IMR-90 (cell line): ENCODE results near the gene HOXC6. TPM values are rescaled to one million over a fixed set of nuclear protein-coding genes. Genes with fewer than 3 reads are reported as not detected.
A peak's percentile ranks its signal among the peaks of the same experiment; 100 is the strongest.

Experiments used
- ATAC-seq: fragments of 200-7000 bp; cut with Tn5 transposase; 2 replicates; pipeline ENCODE4 v1.9.1; 2020; ENCODE audit warnings: low read depth, mild to moderate bottlenecking, moderate library complexity
- BruUV-seq: library from RNA; stranded (reverse); fragments of 400-500 nt; replicated peaks from 2 replicates; lab custom pipeline; 2021; lab: Mats Ljungman, UMichigan
- CTCF ChIA-PET: fragments of 300-600 bp; formaldehyde crosslinking; extraction: SDS; loops from one replicate; lab custom pipeline; 2021; ENCODE audit warnings: antibody characterized with exemption; lab: Yijun Ruan, JAX
- POLR2A ChIA-PET: fragments of 300-600 bp; sonication (Branson Sonifier 250); formaldehyde crosslinking; loops from one replicate; lab custom pipeline; 2022; ENCODE audit warnings: antibody characterized with exemption; ENCODE audit not compliant: unreplicated experiment; lab: Charles Lee
- DNase-seq: peaks from one replicate; pipeline ENCODE4 v3.0.0; 2013
- H2AFZ ChIP-seq: replicated peaks from 2 replicates; pipeline ENCODE3; 2013; ENCODE audit warnings: low read length, mild to moderate bottlenecking; ENCODE audit not compliant: poor library complexity
- H2AK5ac ChIP-seq: 2 replicates; pipeline ENCODE4 v1.6.1; 2013; ENCODE audit warnings: low read depth, low read length, inconsistent platforms
- H2AK9ac ChIP-seq: replicated peaks from 2 replicates; pipeline ENCODE3; 2013; ENCODE audit warnings: mild to moderate bottlenecking, low read depth, low read length, moderate library complexity; ENCODE audit not compliant: poor library complexity
- H2BK120ac ChIP-seq: 2 replicates; pipeline ENCODE4 v1.6.1; 2013; ENCODE audit warnings: low read depth, low read length, inconsistent platforms
- H2BK15ac ChIP-seq: 3 replicates; pipeline ENCODE4 v1.6.1; 2013; ENCODE audit warnings: low read depth, low read length, inconsistent platforms
- H2BK20ac ChIP-seq: 2 replicates; pipeline ENCODE4 v1.6.1; 2013; ENCODE audit warnings: low read depth, mild to moderate bottlenecking, inconsistent platforms, low read length, moderate library complexity
- H2BK5ac ChIP-seq: 2 replicates; pipeline ENCODE4 v1.6.1; 2013; ENCODE audit warnings: mild to moderate bottlenecking, low read depth, low read length, inconsistent platforms; ENCODE audit not compliant: poor library complexity, severe bottlenecking
- H3K14ac ChIP-seq: replicated peaks from 2 replicates; pipeline ENCODE4 v1.6.1; 2013; ENCODE audit warnings: low read depth, low read length, inconsistent platforms
- H3K18ac ChIP-seq: 2 replicates; pipeline ENCODE4 v1.6.1; 2013; ENCODE audit warnings: low read depth, low read length, control low read depth
- H3K23ac ChIP-seq: 2 replicates; pipeline ENCODE4 v1.6.1; 2013; ENCODE audit warnings: low read depth, low read length, inconsistent platforms
- H3K27ac ChIP-seq: 2 replicates; pipeline ENCODE4 v1.5.1; 2013; ENCODE audit warnings: mild to moderate bottlenecking, control low read depth, low read length; ENCODE audit not compliant: insufficient read depth
- H3K27me3 ChIP-seq: 2 replicates; pipeline ENCODE4 v1.6.1; 2013; ENCODE audit warnings: low read length; ENCODE audit not compliant: control insufficient read depth, insufficient read depth
- H3K36me3 ChIP-seq: 2 replicates; pipeline ENCODE4 v1.6.1; 2013; ENCODE audit warnings: low read length, mixed read lengths; ENCODE audit not compliant: control insufficient read depth, insufficient read depth
- H3K4ac ChIP-seq: 2 replicates; pipeline ENCODE4 v1.6.1; 2013; ENCODE audit warnings: low read depth, low read length, inconsistent platforms
- H3K4me1 ChIP-seq: 2 replicates; pipeline ENCODE4 v1.6.1; 2013; ENCODE audit warnings: low read length, mixed read lengths; ENCODE audit not compliant: control insufficient read depth, insufficient read depth
- H3K4me2 ChIP-seq: 2 replicates; pipeline ENCODE4 v1.6.1; 2013; ENCODE audit warnings: low read depth, mild to moderate bottlenecking, control low read depth, low read length, moderate library complexity
- H3K4me3 ChIP-seq: 2 replicates; pipeline ENCODE4 v1.5.1; 2013; ENCODE audit warnings: low read depth, mild to moderate bottlenecking, control low read depth, low read length, moderate library complexity; ENCODE audit not compliant: insufficient read depth
- H3K56ac ChIP-seq: 2 replicates; pipeline ENCODE4 v1.6.1; 2013; ENCODE audit warnings: low read length, inconsistent platforms; ENCODE audit not compliant: insufficient read depth; ENCODE audit errors: extremely low read depth
- H3K79me1 ChIP-seq, 2 experiments: 2 replicates each; pipeline ENCODE4 v1.6.1; 2013; ENCODE audit warnings: low read length in 2 of 2, inconsistent platforms in 1 of 2, low read depth in 1 of 2
- H3K9ac ChIP-seq: 2 replicates; pipeline ENCODE4 v1.6.1; 2013; ENCODE audit warnings: low read depth, low read length, control low read depth
- H3K9me1 ChIP-seq: 2 replicates; pipeline ENCODE4 v1.6.1; 2013; ENCODE audit warnings: low read length, inconsistent platforms; ENCODE audit not compliant: insufficient read depth
- H3K9me3 ChIP-seq: 2 replicates; pipeline ENCODE4 v1.6.1; 2013; ENCODE audit warnings: low read length; ENCODE audit not compliant: control insufficient read depth, insufficient read depth
- H4K20me1 ChIP-seq: 2 replicates; pipeline ENCODE4 v1.6.1; 2013; ENCODE audit warnings: low read length, inconsistent platforms; ENCODE audit not compliant: insufficient read depth
- H4K5ac ChIP-seq: 2 replicates; pipeline ENCODE4 v1.6.1; 2013; ENCODE audit warnings: mild to moderate bottlenecking, low read depth, low read length, control low read depth
- H4K8ac ChIP-seq, 2 experiments: 2 replicates each; pipeline ENCODE4 v1.6.1; 2013; ENCODE audit warnings: low read depth in 2 of 2, low read length in 2 of 2, control low read depth in 1 of 2, inconsistent platforms in 1 of 2
- H4K91ac ChIP-seq: 2 replicates; pipeline ENCODE4 v1.6.1; 2013; ENCODE audit warnings: low read depth, low read length, inconsistent platforms; ENCODE audit not compliant: insufficient read depth
- CHD1 ChIP-seq: IDR thresholded peaks from 2 replicates; pipeline ENCODE4 v1.6.1; 2012; ENCODE audit warnings: low read depth, low read length, improper control_type of control experiment
- CTCF ChIP-seq: conservative IDR thresholded peaks from 2 replicates; pipeline ENCODE4 v1.5.1; 2012; ENCODE audit warnings: mild to moderate bottlenecking, low read depth, low read length, improper control_type of control experiment
- FOS ChIP-seq: fragments of 150-350 bp; IDR thresholded peaks from 2 replicates; pipeline ENCODE4 v1.6.1; 2016; ENCODE audit warnings: low read depth, low read length
- MAFK ChIP-seq: IDR thresholded peaks from 2 replicates; pipeline ENCODE4 v1.6.1; 2012; ENCODE audit warnings: low read depth, low read length, improper control_type of control experiment
- POLR2A ChIP-seq: IDR thresholded peaks from 2 replicates; pipeline ENCODE4 v1.6.1; 2012; ENCODE audit warnings: mild to moderate bottlenecking, low read depth, low read length
- RFX5 ChIP-seq: IDR thresholded peaks from 2 replicates; pipeline ENCODE4 v1.8.0; 2012; ENCODE audit warnings: low read depth, mild to moderate bottlenecking, low read length, moderate library complexity
- USF2 ChIP-seq: fragments of 150-350 bp; IDR thresholded peaks from 2 replicates; pipeline ENCODE4 v1.6.1; 2017; ENCODE audit warnings: mild to moderate bottlenecking, antibody characterized with exemption, low read length, low read depth
- WGBS, 2 experiments: methylation state at CpG; one replicate each; pipeline versions ENCODE4 v1.1.5 to v1.1.7; 2013; ENCODE audit warnings: missing lambda C conversion rate in 2 of 2; ENCODE audit not compliant: insufficient read length in 1 of 2; ENCODE audit errors: extremely low coverage in 2 of 2; 5-methylcytosine and 5-hydroxymethylcytosine counted together
- dilution Hi-C: fragments of 300-500 bp; cut with HindIII; formaldehyde crosslinking; loops from one replicate; pipeline ENCODE4 v1.14.3; 2018; ENCODE audit warnings: low sequenced_read_pairs; ENCODE audit not compliant: unreplicated experiment
- in situ Hi-C: fragments of 300-500 bp; cut with MboI; formaldehyde crosslinking; loops from 3 replicates; pipeline ENCODE4 v1.14.3; 2019; ENCODE audit warnings: low sequenced_read_pairs, inconsistent platforms, mixed read lengths
- intact Hi-C: fragments of 100-400 bp; cut with micrococcal nuclease; formaldehyde crosslinking; loops from 2 replicates; pipeline ENCODE4 v1.10.0; 2022
- polyA plus RNA-seq, 3 experiments: library from polyadenylated mRNA; depleted of rRNA; stranded (reverse); fragments of >200 nt; gene quantifications; 2 replicates each; pipeline ENCODE4 v1.2.3, GENCODE V29; 2012; ENCODE audit warnings: low replicate concordance in 1 of 3
- total RNA-seq: library from RNA; depleted of rRNA; stranded (reverse); fragments of >200 nt; gene quantifications from 2 replicates; pipeline ENCODE4 v1.2.3, GENCODE V29; 2012

The HOXC6 gene
- total and polyA plus RNA-seq, 2 of the 4 experiments (the other 2 are of a cell fraction) = 1.1 TPM; not detected in 1

GRCh38 chr12:53999559-54000115, 28.6 kb upstream of the HOXC6 start:
- Histone ChIP-seq H2AK5ac (no peak overlapping the region), H4K20me1 (no peaks in the 10 kb centered on the region), H3K9me1 (no peaks in the 10 kb centered on the region), H2AK9ac (no peak overlapping the region), H2AFZ (peak overlapping the region; percentile 66), H2BK15ac (no peak overlapping the region), H3K23ac (no peak overlapping the region), H3K4ac (no peak overlapping the region), H3K4me1 (peaks cover 2% of the 10 kb centered on the region; the same call in 1 of the 2 replicates), H3K14ac (no peak overlapping the region), H3K56ac (no peak overlapping the region), H3K79me1 (no peaks in the 10 kb centered on the region), H3K27ac (no peak overlapping the region), H4K5ac (no peak overlapping the region), H2BK120ac (no peak overlapping the region), H3K36me3 (no peaks in the 10 kb centered on the region), H3K9ac (no peak overlapping the region), H3K4me2 (peak overlapping the region; percentile 95), H2BK5ac (no peak overlapping the region), H3K9me3 (peaks cover 8% of the 10 kb centered on the region), H3K4me3 (no peak overlapping the region; the same call in 1 of the 2 replicates), H2BK20ac (no peak overlapping the region), H4K91ac (no peak overlapping the region), H4K8ac (no peak overlapping the region), H3K18ac (no peak overlapping the region), H3K27me3 (peaks cover 98% of the 10 kb centered on the region)
- intact Hi-C loops (loop anchor here (10.0 kb wide), 1 partner anchor 295 kb away; no protein-coding TSS in a partner anchor), in situ Hi-C loops (loop anchor here (10.0 kb wide), 2 partner anchors 235 to 375 kb away; no protein-coding TSS in a partner anchor), dilution Hi-C loops (no loop called here)
- no peak for ATAC-seq
- POLR2A ChIA-PET = interaction anchor here (0.6 kb wide), 1 partner anchor 19 kb away, joined by 3 read pairs; no protein-coding TSS in a partner anchor
- TF ChIP-seq FOS = no peak
- TF ChIP-seq CTCF = no peak
- no peak for TF ChIP-seq POLR2A
- TF ChIP-seq USF2 = peak; percentile 89
- no peak for TF ChIP-seq MAFK
- no peak for TF ChIP-seq RFX5
- no peak for TF ChIP-seq CHD1
- BruUV-seq = no TSS peak
- CTCF ChIA-PET = interaction anchor here (0.6 to 1.9 kb wide), 5 partner anchors 12 to 209 kb away, joined by 3 to 9 read pairs (median 4); partner anchors contain the start of gene HOXC10
- WGBS, 2 experiments = 2% methylated on average over 6 of the region's 35 CpGs; no CpG with 5 or more reads in 1 of the 2 experiments
- peak; percentile 31 for DNase-seq
